ENCODE results near the gene RESP18.

- TF ChIP-seq POLR2AphosphoS5 (IDR thresholded peaks at IDR 0.05; ENCODE audit: low read depth, low read length) (no peak), POLR2A (IDR thresholded peaks at IDR 0.05; ENCODE audit: low read depth, low read length) (no peak)
These were observed 20.0 kb upstream of the RESP18 start for GRCh38 chr2:219352448-219353023.

Measured in GM12891 (cell line).